Liver (tissue), 10 donors: ENCODE results near the gene ZNF101. TPM values are rescaled to one million over a fixed set of nuclear protein-coding genes. Genes with fewer than 3 reads are reported as not detected.

Experiments used
- DNase-seq: peaks from one replicate; pipeline ENCODE4 v3.0.0-alpha.2; 2017; ENCODE audit warnings: low spot score
- H3K27ac ChIP-seq, 2 donors: one replicate each; pipeline ENCODE4 v1.7.0; 2013; ENCODE audit warnings: inconsistent platforms in 2 of 2, low read length in 2 of 2, control low read depth in 1 of 2, low read depth in 1 of 2, mild to moderate bottlenecking in 1 of 2
- H3K27me3 ChIP-seq, 4 donors: one replicate each; pipeline versions ENCODE4 v1.6.1 to v1.7.0; 2013; ENCODE audit warnings: low read length in 3 of 4, inconsistent platforms in 1 of 4, mild to moderate bottlenecking in 1 of 4, moderate library complexity in 1 of 4; ENCODE audit not compliant: control insufficient read depth in 4 of 4, insufficient read depth in 4 of 4
- H3K36me3 ChIP-seq, 4 donors: one replicate each; pipeline versions ENCODE4 v1.6.1 to v1.7.0; 2013; ENCODE audit warnings: low read length in 3 of 4, mild to moderate bottlenecking in 3 of 4, low read depth in 1 of 4, moderate library complexity in 1 of 4; ENCODE audit not compliant: control insufficient read depth in 4 of 4, insufficient read depth in 3 of 4
- H3K4me1 ChIP-seq, 4 donors: one replicate each; pipeline versions ENCODE4 v1.6.1 to v1.7.0; 2013; ENCODE audit warnings: low read length in 3 of 4, mild to moderate bottlenecking in 3 of 4, moderate library complexity in 1 of 4; ENCODE audit not compliant: control insufficient read depth in 4 of 4, insufficient read depth in 4 of 4
- H3K4me3 ChIP-seq, 3 donors: one replicate each; pipeline versions ENCODE4 v1.6.1 to v1.7.0; 2013; ENCODE audit warnings: low read length in 3 of 3, control low read depth in 1 of 3, low read depth in 1 of 3, mild to moderate bottlenecking in 1 of 3
- H3K9ac ChIP-seq, 2 donors: one replicate each; pipeline ENCODE4 v1.7.0; 2013; ENCODE audit warnings: low read length in 2 of 2, mild to moderate bottlenecking in 2 of 2, moderate library complexity in 2 of 2, control low read depth in 1 of 2, low read depth in 1 of 2
- H3K9me3 ChIP-seq, 4 donors: one replicate each; pipeline versions ENCODE4 v1.6.1 to v1.7.0; 2013; ENCODE audit warnings: low read length in 3 of 4; ENCODE audit not compliant: control insufficient read depth in 4 of 4
- CTCF ChIP-seq: fragments of 150-350 bp; IDR thresholded peaks from 2 replicates; pipeline ENCODE4 v1.5.1; 2017; ENCODE audit warnings: improper control_type of control experiment, low read depth, low read length; ENCODE audit not compliant: missing input control
- YY1 ChIP-seq: IDR thresholded peaks from 2 replicates; pipeline ENCODE4 v1.6.1; 2016; ENCODE audit warnings: antibody characterized with exemption, mild to moderate bottlenecking
- WGBS: extraction: QIAGEN DNeasy Blood & Tissue Kit; methylation state at CpG from one replicate; pipeline ENCODE4 v1.1.7; 2013; 5-methylcytosine and 5-hydroxymethylcytosine counted together
- polyA plus RNA-seq, 2 donors: library from polyadenylated mRNA; stranded (reverse) in 1 of 2; unstranded in 1 of 2; fragments of 200-250 nt in 1 of 2; fragments of >200 nt in 1 of 2; fragmentation: Nextera tagmentation in 1 of 2; extraction: Ambion mirVana in 1 of 2; gene quantifications; one replicate each; pipeline versions ENCODE4 v1.2.1 to v1.2.3, GENCODE V29; 2013 to 2015
- small RNA-seq: library from RNA; depleted of rRNA; stranded (forward); fragments of <200 nt; gene quantifications from one replicate; pipeline ENCODE3, GENCODE V24; 2014
- total RNA-seq, 2 donors: library from RNA; depleted of rRNA; stranded (reverse); fragments of >200 nt; gene quantifications; one replicate each; pipeline ENCODE4 v1.2.3, GENCODE V29; 2014
- donor health status: healthy.
- donor health status: healthy.
- donor health status: healthy.
- donor health status: healthy.
- donor health status: healthy.

The ZNF101 gene
- total and polyA plus RNA-seq, 4 donors: 1.5 to 6.9 (median 3.5) TPM

- H3K9me3 ChIP-seq: peaks cover 6 to 30% (median 15%) of the 10 kb centered on the region in 4 donors
- no peaks in the 10 kb centered on the region for H3K36me3 ChIP-seq
- peak within 1 kb of the TSS; percentile 15 to 63 for H3K27ac ChIP-seq
- H3K27me3 ChIP-seq: no peaks in the 10 kb centered on the region
- peaks cover 0 to 4% (median 1%) of the 10 kb centered on the region in 4 donors for H3K4me1 ChIP-seq
- no peak for TF ChIP-seq CTCF
- TF ChIP-seq YY1: peak; percentile 74
- H3K4me3 ChIP-seq: peak within 1 kb of the TSS; percentile 58 to 85 (median 71)
- DNase-seq: peak; percentile 91
- 3% methylated on average over 61 of the region's 61 CpGs for WGBS
- peak within 1 kb of the TSS in 1 of 2 donors; percentile 59 for H3K9ac ChIP-seq
These were observed 64.2 kb downstream of the ZNF101 start, which contains the start of gene ZNF14 for GRCh38 chr19:19732579-19733501. ZNF14 (minus strand) TSS chr19:19733112; CDS start chr19:19732958, 154 bp downstream.

Small RNA genes lying within 50 kb of the gene (small RNA-seq; reads per million reads assigned to genes)
- not detected for gene AC011458.2

Other genes starting within 250 kb of the ZNF101 start
- gene TSSK6, start 153.3 kb upstream of the ZNF101 start, total RNA-seq: 1 to 10 TPM; 1.2 to 2.3 TPM
- gene TSSK6, start 153.3 kb upstream of the ZNF101 start, polyA plus RNA-seq: under 1 TPM; 0.21 to 0.95 TPM
- 10 to 100 TPM; 45.3 to 80.6 TPM for gene NDUFA13, start 152.6 kb upstream of the ZNF101 start, total RNA-seq
- 100 to 1,000 TPM; 180 to 239 TPM for gene NDUFA13, start 152.6 kb upstream of the ZNF101 start, polyA plus RNA-seq
- gene YJEFN3, start 139.9 kb upstream of the ZNF101 start, total RNA-seq: under 1 TPM; 0.19 to 0.75 TPM
- under 1 TPM; 0.51 to 0.88 TPM for gene YJEFN3, start 139.9 kb upstream of the ZNF101 start, polyA plus RNA-seq
- gene CILP2, start 130.6 kb upstream of the ZNF101 start, total RNA-seq: under 1 TPM; 0.08 to 0.42 TPM
- gene CILP2, start 130.6 kb upstream of the ZNF101 start, polyA plus RNA-seq: under 1 TPM in 1 of 2 donors, not detected in 1; 0.09 TPM
- under 1 TPM; 0.19 to 0.59 TPM for gene PBX4, start 50.2 kb upstream of the ZNF101 start, total RNA-seq
- gene PBX4, start 50.2 kb upstream of the ZNF101 start, polyA plus RNA-seq: under 1 TPM in 1 of 2 donors, not detected in 1; 0.21 TPM
- 1 to 10 TPM; 1.0 to 3.4 TPM for gene LPAR2, start 40.6 kb upstream of the ZNF101 start, total RNA-seq
- gene LPAR2, start 40.6 kb upstream of the ZNF101 start, polyA plus RNA-seq: 1 to 10 TPM; 1.0 to 1.3 TPM
- 1 to 10 TPM; 5.3 to 6.5 TPM for gene GMIP, start 25.2 kb upstream of the ZNF101 start, total RNA-seq
- gene GMIP, start 25.2 kb upstream of the ZNF101 start, polyA plus RNA-seq: 1 to 10 TPM in 1 of 2 donors, under 1 TPM in 1; 0.89 to 3.4 TPM
- gene ATP13A1, start 5.2 kb upstream of the ZNF101 start, total RNA-seq: 10 to 100 TPM; 18.8 to 36.5 TPM
- gene ATP13A1, start 5.2 kb upstream of the ZNF101 start, polyA plus RNA-seq: 10 to 100 TPM; 15.1 to 22.1 TPM
- gene ZNF14, start 64.3 kb downstream of the ZNF101 start, total RNA-seq: 1 to 10 TPM; 1.4 to 2.6 TPM
- gene ZNF14, start 64.3 kb downstream of the ZNF101 start, polyA plus RNA-seq: under 1 TPM; 0.28 to 0.37 TPM
- gene ZNF506, start 152.9 kb downstream of the ZNF101 start, total RNA-seq: 1 to 10 TPM; 5.0 to 8.5 TPM
- gene ZNF506, start 152.9 kb downstream of the ZNF101 start, polyA plus RNA-seq: 1 to 10 TPM; 1.3 to 4.7 TPM
- gene ZNF253, start 197.0 kb downstream of the ZNF101 start, total RNA-seq: 1 to 10 TPM; 3.3 to 3.7 TPM
- gene ZNF253, start 197.0 kb downstream of the ZNF101 start, polyA plus RNA-seq: 1 to 10 TPM; 1.7 to 2.4 TPM
- 1 to 10 TPM in 1 of 2 donors, under 1 TPM in 1; 0.67 to 3.2 TPM for gene ZNF93, start 232.1 kb downstream of the ZNF101 start, total RNA-seq
- under 1 TPM; 0.24 to 0.61 TPM for gene ZNF93, start 232.1 kb downstream of the ZNF101 start, polyA plus RNA-seq